Measurements from ENCODE around the gene TXNRD2. TPM values are rescaled to one million over a fixed set of nuclear protein-coding genes. Genes with fewer than 3 reads are reported as not detected.

TXNRD2 gene
- total RNA-seq, 1 experiment from 2014 or later, result 22.9 TPM

- no peak for DNase-seq
- no CpG with 5 or more reads among the region's 13 CpGs for WGBS (ENCODE audit: extremely low coverage, insufficient read length, low lambda C conversion rate)
- H4K5ac ChIP-seq (ENCODE audit: insufficient read length, low read depth, low read length), result no peak overlapping the region
These were observed 21.8 kb downstream of the TXNRD2 start for GRCh38 chr22:19919701-19920363.

More at GRCh38 chr22:19919701-19920363, 21.8 kb downstream of the TXNRD2 start:
- no peaks in the 10 kb centered on the region for H3K27me3 Mint-ChIP-seq (ENCODE audit: low read depth)
- Histone ChIP-seq H2BK20ac (ENCODE audit: low read depth, low read length, poor library complexity, severe bottlenecking) (no peak overlapping the region), H3K27me3 (ENCODE audit: insufficient read depth, low read length) (no peaks in the 10 kb centered on the region), H3K9ac (ENCODE audit: extremely low read depth, insufficient read length, low read length) (no peak overlapping the region), H2BK12ac (ENCODE audit: insufficient read length, low read depth, low read length) (no peak overlapping the region), H3K23me2 (ENCODE audit: insufficient read length, low read depth, low read length, poor library complexity, severe bottlenecking) (no peaks in the 10 kb centered on the region), H3K4me2 (ENCODE audit: insufficient read depth, insufficient read length, low read length) (no peak overlapping the region), H2BK15ac (ENCODE audit: low read depth, low read length) (no peak overlapping the region), H3K56ac (ENCODE audit: insufficient read length, low read depth, low read length) (no peak overlapping the region), H3K79me2 (ENCODE audit: insufficient read depth, low read length) (no peaks in the 10 kb centered on the region), H3K79me1 (ENCODE audit: insufficient read depth, low read depth, low read length, poor library complexity, severe bottlenecking) (no peaks in the 10 kb centered on the region), H2AK5ac (ENCODE audit: insufficient read length, low read length) (no peak overlapping the region), H3K4me1 (ENCODE audit: insufficient read depth, low read length) (no peaks in the 10 kb centered on the region), H4K91ac (ENCODE audit: insufficient read length, low read depth, low read length) (no peak overlapping the region), H4K20me1 (ENCODE audit: control insufficient read depth, insufficient read depth, insufficient read length) (no peaks in the 10 kb centered on the region), H3K14ac (ENCODE audit: insufficient read depth, low read length) (no peak overlapping the region; the same call in 1 of the 2 replicates), H2AFZ (ENCODE audit: low read length) (no peak overlapping the region), H3K4ac (ENCODE audit: low read depth, low read length) (no peak overlapping the region), H3T11ph (ENCODE audit: low read length) (no peak overlapping the region), H3K23ac (ENCODE audit: insufficient read length, low read depth, low read length) (no peak overlapping the region), H3K9me3 (ENCODE audit: control insufficient read depth, low read depth, low read length) (no peaks in the 10 kb centered on the region), H2BK120ac (ENCODE audit: low read depth, low read length, poor library complexity, severe bottlenecking) (no peak overlapping the region), H3K18ac (ENCODE audit: insufficient read length, low read depth, low read length) (no peak overlapping the region), H2BK5ac (ENCODE audit: insufficient read length, low read length) (no peak overlapping the region), H4K8ac (replicated peaks; ENCODE audit: insufficient read length, low read depth, low read length) (no peak overlapping the region), H3K27ac (ENCODE audit: insufficient read length, low read depth, low read length) (no peak overlapping the region)
- peaks cover 0 to 2% of the 10 kb centered on the region in 2 experiments; a peak in 2 of 4 replicates for H3K4me1 Mint-ChIP-seq
- no peaks in the 10 kb centered on the region for H3K9me3 Mint-ChIP-seq
- no peak for TF ChIP-seq CTCF (conservative IDR thresholded peaks at IDR 0.05)
- peaks cover 0 to 9% (median 3%) of the 10 kb centered on the region in 3 experiments; a peak in 4 of 7 replicates for H3K36me3 Mint-ChIP-seq (ENCODE audit: insufficient read depth in 1 of 3, low read depth in 3 of 3)
- peak overlapping the region in 1 of 3 experiments; percentile 56; a peak in 1 of 7 replicates for H3K27ac Mint-ChIP-seq
- H3K4me3 Mint-ChIP-seq, result no peak overlapping the region
